Natural killer cell (primary cell): ENCODE measurements around the gene IFNGR2. TPM values are rescaled to one million over a fixed set of nuclear protein-coding genes. Genes with fewer than 3 reads are reported as not detected.

Experiments
- ATAC-seq, 3 donors: fragments of 150-1000 bp in 2 of 3; fragments of 200-7000 bp in 1 of 3; cut with Tn5 transposase; 1 replicate in 1 of 3; 2 replicates in 2 of 3; pipeline ENCODE4 v1.10.0; 2021; ENCODE audit warnings: mild to moderate bottlenecking in 2 of 3, moderate library complexity in 2 of 3
- DNase-seq, 2 donors: peaks; one replicate each; pipeline versions ENCODE4 v3.0.0 to v3.0.0-alpha.2; 2013 to 2021; ENCODE audit warnings: mixed read lengths in 1 of 2
- H3K27ac ChIP-seq: one replicate; pipeline ENCODE4 v1.5.1; 2013; ENCODE audit warnings: mild to moderate bottlenecking, low read length
- H3K27me3 ChIP-seq: one replicate; pipeline ENCODE4 v1.6.1; 2013; ENCODE audit warnings: low read length; ENCODE audit not compliant: control insufficient read depth, insufficient read depth
- H3K36me3 ChIP-seq: one replicate; pipeline ENCODE4 v1.6.1; 2013; ENCODE audit warnings: low read length; ENCODE audit not compliant: control insufficient read depth, insufficient read depth
- H3K4me1 ChIP-seq: one replicate; pipeline ENCODE4 v1.6.1; 2013; ENCODE audit warnings: low read length; ENCODE audit not compliant: control insufficient read depth, insufficient read depth
- H3K4me3 ChIP-seq: one replicate; pipeline ENCODE4 v1.5.1; 2013; ENCODE audit warnings: low read length
- H3K9me3 ChIP-seq: one replicate; pipeline ENCODE4 v1.6.1; 2013; ENCODE audit warnings: low read length; ENCODE audit not compliant: control insufficient read depth, insufficient read depth
- H3K27ac Mint-ChIP-seq, 2 donors: one replicate each; pipeline ENCODE4 v1.8.0; 2022; ENCODE audit warnings: mild to moderate bottlenecking in 2 of 2, mixed read lengths in 2 of 2, moderate library complexity in 1 of 2
- H3K27me3 Mint-ChIP-seq, 2 donors: one replicate each; pipeline ENCODE4 v1.8.0; 2022; ENCODE audit warnings: low read depth in 2 of 2, mixed read lengths in 2 of 2
- H3K36me3 Mint-ChIP-seq: one replicate; pipeline ENCODE4 v1.8.0; 2022; ENCODE audit warnings: mixed read lengths
- H3K4me1 Mint-ChIP-seq, 2 donors: one replicate each; pipeline ENCODE4 v1.8.0; 2022; ENCODE audit warnings: mixed read lengths in 2 of 2
- H3K4me3 Mint-ChIP-seq: one replicate; pipeline ENCODE4 v1.8.0; 2022; ENCODE audit warnings: mild to moderate bottlenecking, moderate library complexity, mixed read lengths
- H3K9me3 Mint-ChIP-seq, 2 donors: one replicate each; pipeline ENCODE4 v1.8.0; 2022; ENCODE audit warnings: mixed read lengths in 2 of 2
- WGBS: methylation state at CpG from one replicate; pipeline ENCODE4 v1.1.7; 2013; ENCODE audit warnings: missing lambda C conversion rate; ENCODE audit not compliant: insufficient coverage; 5-methylcytosine and 5-hydroxymethylcytosine counted together
- intact Hi-C: fragments of 100-400 bp; cut with micrococcal nuclease; formaldehyde crosslinking; loops from one replicate; pipeline ENCODE4 v1.14.2; 2022
- total RNA-seq, 4 donors: library from RNA; stranded (reverse); fragments of 120-200 nt in 1 of 4; gene quantifications; one replicate each; pipeline versions ENCODE4 v1.2.3 to v1.2.4, GENCODE V29; 2013 to 2022
- TF ChIP-seq, protein P1 (sequence below): fragments of 200-600 bp; IDR thresholded peaks from one replicate; pipeline ENCODE4 v1.8.0; 2022; ENCODE audit warnings: antibody characterized with exemption

IFNGR2 gene
- total RNA-seq, 3 donors from 2014 or later (not counting 1 experiment from before 2014, with no cell fraction given), result 3.6 to 16.5 (median 8.6) TPM

DNA sequence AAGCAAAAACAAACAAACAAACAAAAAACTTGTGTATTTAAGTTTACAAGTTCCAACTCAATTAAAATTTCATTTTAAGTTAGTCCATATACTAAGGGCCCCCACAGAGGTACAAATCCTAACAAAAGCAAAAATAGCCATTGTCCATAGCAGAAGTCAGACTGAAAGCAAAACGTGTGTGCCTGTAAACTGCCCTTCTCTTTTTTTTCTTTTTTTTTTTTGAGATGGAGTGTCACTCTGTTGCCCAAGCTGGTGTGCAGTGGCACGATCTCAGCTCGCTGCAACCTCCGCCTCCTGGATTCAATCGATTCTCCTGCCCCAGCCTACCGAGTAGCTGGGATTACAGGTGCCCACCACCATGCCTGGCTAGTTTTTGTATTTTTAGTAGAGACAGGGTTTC, 11.6 kb upstream of the IFNGR2 start:
- H3K36me3 ChIP-seq, result no peaks in the 10 kb centered on the region
- peaks cover 14% of the 10 kb centered on the region for H3K4me1 ChIP-seq
- peaks cover 67% of the 10 kb centered on the region for H3K27me3 ChIP-seq
- intact Hi-C loops, result no loop called here
- DNase-seq (no peak), ATAC-seq (no peak)
- TF ChIP-seq, protein P1, sequence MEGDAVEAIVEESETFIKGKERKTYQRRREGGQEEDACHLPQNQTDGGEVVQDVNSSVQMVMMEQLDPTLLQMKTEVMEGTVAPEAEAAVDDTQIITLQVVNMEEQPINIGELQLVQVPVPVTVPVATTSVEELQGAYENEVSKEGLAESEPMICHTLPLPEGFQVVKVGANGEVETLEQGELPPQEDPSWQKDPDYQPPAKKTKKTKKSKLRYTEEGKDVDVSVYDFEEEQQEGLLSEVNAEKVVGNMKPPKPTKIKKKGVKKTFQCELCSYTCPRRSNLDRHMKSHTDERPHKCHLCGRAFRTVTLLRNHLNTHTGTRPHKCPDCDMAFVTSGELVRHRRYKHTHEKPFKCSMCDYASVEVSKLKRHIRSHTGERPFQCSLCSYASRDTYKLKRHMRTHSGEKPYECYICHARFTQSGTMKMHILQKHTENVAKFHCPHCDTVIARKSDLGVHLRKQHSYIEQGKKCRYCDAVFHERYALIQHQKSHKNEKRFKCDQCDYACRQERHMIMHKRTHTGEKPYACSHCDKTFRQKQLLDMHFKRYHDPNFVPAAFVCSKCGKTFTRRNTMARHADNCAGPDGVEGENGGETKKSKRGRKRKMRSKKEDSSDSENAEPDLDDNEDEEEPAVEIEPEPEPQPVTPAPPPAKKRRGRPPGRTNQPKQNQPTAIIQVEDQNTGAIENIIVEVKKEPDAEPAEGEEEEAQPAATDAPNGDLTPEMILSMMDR, result no peak
- no peaks in the 10 kb centered on the region for H3K36me3 Mint-ChIP-seq
- H3K9me3 Mint-ChIP-seq, result no peaks in the 10 kb centered on the region
- H3K4me3 ChIP-seq, result no peak overlapping the region
- 86% methylated on average over 6 of the region's 6 CpGs for WGBS
- H3K9me3 ChIP-seq, result no peaks in the 10 kb centered on the region
- H3K27me3 Mint-ChIP-seq, result peaks cover 48 to 60% of the 10 kb centered on the region in 2 donors
- H3K27ac ChIP-seq, result no peak overlapping the region
- H3K4me1 Mint-ChIP-seq, result no peaks in the 10 kb centered on the region
- H3K27ac Mint-ChIP-seq, result no peak overlapping the region
- no peak overlapping the region for H3K4me3 Mint-ChIP-seq

DNA sequence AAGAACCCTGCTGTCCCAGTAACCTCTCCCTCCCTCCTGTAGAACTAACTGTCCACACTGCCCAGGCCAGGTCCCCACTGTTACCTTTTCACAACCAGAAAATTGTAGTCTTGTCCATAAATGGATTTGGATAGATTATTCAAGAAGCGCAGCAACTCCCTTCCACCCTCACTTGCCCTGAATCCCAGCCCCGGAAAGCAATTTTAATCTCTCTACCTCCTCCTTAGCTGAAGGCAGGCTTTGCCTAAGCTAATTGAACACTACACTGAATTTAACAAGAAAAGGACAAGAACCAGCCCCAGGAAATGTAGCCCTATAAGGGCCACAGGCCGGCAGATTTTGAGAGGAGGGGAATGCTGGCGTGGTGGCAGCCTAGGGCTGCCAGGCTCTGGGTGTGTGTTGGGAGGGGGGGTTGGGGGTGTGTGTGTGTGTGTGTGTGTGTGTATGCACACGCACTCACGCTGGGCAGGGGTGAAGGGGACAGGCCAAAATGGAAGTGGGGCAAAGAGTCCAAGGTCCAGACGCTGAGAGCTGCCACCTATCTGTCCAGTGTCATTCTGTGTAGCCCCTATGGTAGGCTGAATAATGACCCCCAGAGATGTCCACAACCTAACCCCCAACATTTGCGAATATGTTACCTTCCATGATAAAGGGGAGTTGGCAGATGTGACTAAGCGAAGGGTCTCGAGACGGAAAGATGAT, 10.8 kb upstream of the IFNGR2 start:
- no peak overlapping the region for H3K27ac Mint-ChIP-seq

DNA sequence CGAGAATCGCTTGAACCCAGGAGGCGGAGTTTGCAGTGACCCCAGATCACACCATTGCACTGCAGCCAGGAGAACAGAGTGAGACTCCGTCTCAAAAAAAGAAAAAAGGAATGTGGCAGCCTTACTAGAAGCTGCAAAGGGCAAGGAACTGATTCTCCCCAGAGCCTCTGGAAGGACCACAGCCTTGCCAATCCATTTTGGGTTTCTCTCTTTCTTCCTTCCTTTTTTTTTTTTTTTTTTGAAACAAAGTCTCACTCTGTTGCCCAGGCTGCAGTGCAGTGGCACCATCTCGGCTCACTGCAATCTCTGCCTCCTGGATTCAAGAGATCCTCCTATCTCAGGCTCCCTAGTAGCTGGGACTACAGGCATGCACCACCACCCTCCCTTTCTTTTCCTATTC, 9.9 kb upstream of the IFNGR2 start:
- Mint-ChIP-seq H3K27ac (no peak overlapping the region), H3K36me3 (no peaks in the 10 kb centered on the region), H3K27me3 (peaks cover 60 to 73% of the 10 kb centered on the region in 2 donors), H3K4me3 (no peak overlapping the region), H3K4me1 (no peaks in the 10 kb centered on the region), H3K9me3 (no peaks in the 10 kb centered on the region)
- Histone ChIP-seq H3K27me3 (peaks cover 64% of the 10 kb centered on the region), H3K4me1 (peaks cover 14% of the 10 kb centered on the region), H3K4me3 (no peak overlapping the region), H3K36me3 (no peaks in the 10 kb centered on the region), H3K9me3 (no peaks in the 10 kb centered on the region), H3K27ac (no peak overlapping the region)
- TF ChIP-seq, protein P1, result no peak
- intact Hi-C loops, result no loop called here
- ATAC-seq (no peak), DNase-seq (no peak)
- 81% methylated on average over 5 of the region's 5 CpGs for WGBS

More for the DNA sequence above, 10.8 kb upstream of the IFNGR2 start:
- TF ChIP-seq, protein P1, result no peak
- H3K27ac ChIP-seq, result no peak overlapping the region
- H3K4me3 ChIP-seq, result no peak overlapping the region
- ATAC-seq (no peak), DNase-seq (no peak)
- peaks cover 14% of the 10 kb centered on the region for H3K4me1 ChIP-seq
- no peaks in the 10 kb centered on the region for H3K4me1 Mint-ChIP-seq
- no peaks in the 10 kb centered on the region for H3K36me3 ChIP-seq
- no peaks in the 10 kb centered on the region for H3K36me3 Mint-ChIP-seq
- intact Hi-C loops, result no loop called here
- WGBS, result 86% methylated on average over 11 of the region's 11 CpGs
- peaks cover 66% of the 10 kb centered on the region for H3K27me3 ChIP-seq
- no peak overlapping the region for H3K4me3 Mint-ChIP-seq
- H3K9me3 ChIP-seq, result no peaks in the 10 kb centered on the region
- peaks cover 54 to 68% of the 10 kb centered on the region in 2 donors for H3K27me3 Mint-ChIP-seq
- H3K9me3 Mint-ChIP-seq, result no peaks in the 10 kb centered on the region

DNA sequence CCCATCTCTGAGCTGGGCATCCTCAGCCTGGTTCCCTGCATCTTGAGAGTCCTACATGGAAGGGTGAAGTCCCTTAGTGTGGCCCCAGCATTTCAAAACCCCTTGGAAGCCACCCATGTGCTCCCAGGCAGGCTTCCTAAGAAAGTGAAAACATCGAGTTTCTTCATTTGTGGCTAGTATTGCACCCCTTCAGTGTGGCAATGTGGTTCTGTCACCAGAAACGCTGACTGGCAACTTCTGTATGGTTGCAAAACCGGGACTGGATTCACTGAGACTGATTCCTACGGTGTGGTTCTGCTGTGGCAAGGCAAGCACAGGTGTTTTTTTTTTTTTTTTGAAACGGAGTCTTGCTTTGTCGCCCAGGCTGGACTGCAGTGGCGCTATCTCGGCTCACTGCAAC, 9.0 kb upstream of the IFNGR2 start:
- H3K4me3 Mint-ChIP-seq, result no peak overlapping the region
- H3K27ac ChIP-seq, result peak overlapping the region; percentile 11
- no peak for DNase-seq

More for the DNA sequence above, 9.0 kb upstream of the IFNGR2 start:
- Histone ChIP-seq H3K4me3 (no peak overlapping the region), H3K9me3 (no peaks in the 10 kb centered on the region), H3K36me3 (no peaks in the 10 kb centered on the region), H3K4me1 (peaks cover 14% of the 10 kb centered on the region), H3K27me3 (peaks cover 68% of the 10 kb centered on the region)
- Mint-ChIP-seq H3K9me3 (no peaks in the 10 kb centered on the region), H3K4me1 (no peaks in the 10 kb centered on the region), H3K36me3 (no peaks in the 10 kb centered on the region), H3K27ac (no peak overlapping the region), H3K27me3 (peaks cover 64 to 77% of the 10 kb centered on the region in 2 donors)
- ATAC-seq, result peak; percentile 47 to 77 (median 71)
- 11% methylated on average over 5 of the region's 8 CpGs for WGBS
- intact Hi-C loops, result no loop called here
- TF ChIP-seq, protein P1, result no peak
